Stimulated activated naive CD8-positive, alpha-beta T cell treated with anti-CD3 and anti-CD28 coated beads, Interleukin-15, amount 100 ng/mL, for 72 hours (primary cell): ENCODE data around the gene DNAH17.

Source experiments
- ATAC-seq: fragments of 150-1000 bp; cut with Tn5 transposase; 2 replicates; pipeline ENCODE4 v1.10.0; 2021; ENCODE audit warnings: mild to moderate bottlenecking, moderate library complexity
- DNase-seq, 2 donors: peaks; one replicate each; pipeline ENCODE4 v3.0.0; 2021 to 2022
- H3K27ac Mint-ChIP-seq, 2 donors: one replicate each; pipeline ENCODE4 v1.8.0; 2022; ENCODE audit warnings: mild to moderate bottlenecking in 2 of 2, mixed read lengths in 2 of 2, moderate library complexity in 2 of 2
- H3K27me3 Mint-ChIP-seq: one replicate; pipeline ENCODE4 v1.8.0; 2022; ENCODE audit warnings: mixed read lengths
- H3K4me1 Mint-ChIP-seq: one replicate; pipeline ENCODE4 v1.8.0; 2022; ENCODE audit warnings: mild to moderate bottlenecking, mixed read lengths
- H3K4me3 Mint-ChIP-seq, 2 donors: one replicate each; pipeline ENCODE4 v1.8.0; 2022; ENCODE audit warnings: mild to moderate bottlenecking in 2 of 2, mixed read lengths in 2 of 2, moderate library complexity in 1 of 2
- H3K9me3 Mint-ChIP-seq, 2 donors: one replicate each; pipeline ENCODE4 v1.8.0; 2022; ENCODE audit warnings: mixed read lengths in 2 of 2

The DNAH17 gene

GRCh38 chr17:78416791-78417530 is 160.2 kb downstream of the DNAH17 start:
- DNase-seq (no peak), ATAC-seq (no peak)
- H3K27ac Mint-ChIP-seq, result peak overlapping the region; percentile 66 to 81
- H3K4me1 Mint-ChIP-seq, result peaks cover 83% of the 10 kb centered on the region
- H3K4me3 Mint-ChIP-seq, result peak overlapping the region in 1 of 2 donors; percentile 5
- no peaks in the 10 kb centered on the region for H3K9me3 Mint-ChIP-seq
- H3K27me3 Mint-ChIP-seq, result no peaks in the 10 kb centered on the region

GRCh38 chr17:78415821-78416711 is 161.1 kb downstream of the DNAH17 start:
- DNase-seq (no peak), ATAC-seq (no peak)
- Mint-ChIP-seq H3K4me3 (peak overlapping the region in 1 of 2 donors; percentile 83), H3K27me3 (no peaks in the 10 kb centered on the region), H3K9me3 (no peaks in the 10 kb centered on the region), H3K27ac (peak overlapping the region in 1 of 2 donors; percentile 66), H3K4me1 (peaks cover 83% of the 10 kb centered on the region)

- H3K9me3 Mint-ChIP-seq, result no peaks in the 10 kb centered on the region
- peak; percentile 68 for ATAC-seq
These were observed 162.7 kb downstream of the DNAH17 start for GRCh38 chr17:78414178-78415162.

GRCh38 chr17:78412403-78412802 is 164.8 kb downstream of the DNAH17 start:
- peaks cover 83% of the 10 kb centered on the region for H3K4me1 Mint-ChIP-seq

More at GRCh38 chr17:78414178-78415162, 162.7 kb downstream of the DNAH17 start:
- DNase-seq, result peak; percentile 54 to 78
- Mint-ChIP-seq H3K4me3 (peak overlapping the region; percentile 76 to 83), H3K27me3 (no peaks in the 10 kb centered on the region), H3K4me1 (peaks cover 77% of the 10 kb centered on the region), H3K27ac (peak overlapping the region; percentile 77 to 94)

GRCh38 chr17:78411241-78411857 is 165.8 kb downstream of the DNAH17 start:
- DNase-seq, result no peak
- Mint-ChIP-seq H3K9me3 (no peaks in the 10 kb centered on the region), H3K27me3 (no peaks in the 10 kb centered on the region), H3K27ac (peak overlapping the region in 1 of 2 donors; percentile 14), H3K4me3 (no peak overlapping the region), H3K4me1 (peaks cover 83% of the 10 kb centered on the region)
- no peak for ATAC-seq

More at GRCh38 chr17:78412403-78412802, 164.8 kb downstream of the DNAH17 start:
- Mint-ChIP-seq H3K4me3 (peak overlapping the region; percentile 76 to 83), H3K27me3 (no peaks in the 10 kb centered on the region), H3K27ac (peak overlapping the region; percentile 82 to 92), H3K9me3 (no peaks in the 10 kb centered on the region)
- DNase-seq (peak; percentile 21 to 68), ATAC-seq (peak; percentile 56)

- Mint-ChIP-seq H3K4me1 (peaks cover 72% of the 10 kb centered on the region), H3K4me3 (no peak overlapping the region), H3K27me3 (no peaks in the 10 kb centered on the region), H3K9me3 (no peaks in the 10 kb centered on the region), H3K27ac (no peak overlapping the region)
- ATAC-seq (no peak), DNase-seq (no peak)
These were observed 167.8 kb downstream of the DNAH17 start for GRCh38 chr17:78409191-78409928.

- no peaks in the 10 kb centered on the region for H3K27me3 Mint-ChIP-seq
- peak overlapping the region in 1 of 2 donors; percentile 33 for H3K27ac Mint-ChIP-seq
- no peak overlapping the region for H3K4me3 Mint-ChIP-seq
- ATAC-seq (no peak), DNase-seq (no peak)
- no peaks in the 10 kb centered on the region for H3K9me3 Mint-ChIP-seq
- peaks cover 64% of the 10 kb centered on the region for H3K4me1 Mint-ChIP-seq
These were observed 168.6 kb downstream of the DNAH17 start for GRCh38 chr17:78408476-78409050.

GRCh38 chr17:78407387-78408000 is 169.7 kb downstream of the DNAH17 start:
- ATAC-seq (no peak), DNase-seq (no peak)
- H3K9me3 Mint-ChIP-seq, result no peaks in the 10 kb centered on the region
- no peak overlapping the region for H3K4me3 Mint-ChIP-seq
- no peaks in the 10 kb centered on the region for H3K27me3 Mint-ChIP-seq
- H3K27ac Mint-ChIP-seq, result peak overlapping the region; percentile 27 to 61
- H3K4me1 Mint-ChIP-seq, result peaks cover 53% of the 10 kb centered on the region

- Mint-ChIP-seq H3K4me3 (no peak overlapping the region), H3K9me3 (no peaks in the 10 kb centered on the region), H3K4me1 (peaks cover 47% of the 10 kb centered on the region), H3K27me3 (no peaks in the 10 kb centered on the region), H3K27ac (peak overlapping the region; percentile 57 to 81)
- ATAC-seq (no peak), DNase-seq (no peak)
These were observed 170.3 kb downstream of the DNAH17 start for GRCh38 chr17:78406920-78407319.

- ATAC-seq (no peak), DNase-seq (no peak)
- H3K4me1 Mint-ChIP-seq, result peaks cover 42% of the 10 kb centered on the region
- peak overlapping the region in 1 of 2 donors; percentile 57 for H3K27ac Mint-ChIP-seq
- no peak overlapping the region for H3K4me3 Mint-ChIP-seq
- H3K9me3 Mint-ChIP-seq, result no peaks in the 10 kb centered on the region
- H3K27me3 Mint-ChIP-seq, result no peaks in the 10 kb centered on the region
These were observed 170.8 kb downstream of the DNAH17 start for GRCh38 chr17:78406396-78406795.

- no peaks in the 10 kb centered on the region for H3K27me3 Mint-ChIP-seq
- H3K9me3 Mint-ChIP-seq, result no peaks in the 10 kb centered on the region
- ATAC-seq, result no peak
- peaks cover 29% of the 10 kb centered on the region for H3K4me1 Mint-ChIP-seq
- no peak for DNase-seq
- H3K27ac Mint-ChIP-seq, result peak overlapping the region in 1 of 2 donors; percentile 31
- no peak overlapping the region for H3K4me3 Mint-ChIP-seq
These were observed 173.4 kb downstream of the DNAH17 start for GRCh38 chr17:78403822-78404221.

- H3K4me3 Mint-ChIP-seq, result no peak overlapping the region
- H3K27me3 Mint-ChIP-seq, result no peaks in the 10 kb centered on the region
- H3K27ac Mint-ChIP-seq, result peak overlapping the region in 1 of 2 donors; percentile 29
- H3K9me3 Mint-ChIP-seq, result no peaks in the 10 kb centered on the region
- peaks cover 14% of the 10 kb centered on the region for H3K4me1 Mint-ChIP-seq
- ATAC-seq, result no peak
- DNase-seq, result no peak
These were observed 175.3 kb downstream of the DNAH17 start for GRCh38 chr17:78401891-78402290.

- H3K4me1 Mint-ChIP-seq, result peaks cover 7% of the 10 kb centered on the region
- ATAC-seq (no peak), DNase-seq (no peak)
- H3K27ac Mint-ChIP-seq, result peak overlapping the region in 1 of 2 donors; percentile 29
- no peak overlapping the region for H3K4me3 Mint-ChIP-seq
- no peaks in the 10 kb centered on the region for H3K9me3 Mint-ChIP-seq
- no peaks in the 10 kb centered on the region for H3K27me3 Mint-ChIP-seq
These were observed 175.9 kb downstream of the DNAH17 start for GRCh38 chr17:78401246-78401645.
